ENCODE measurements around the gene DHX16.
"Not testable (repeated sequence)": the region's sequence is repeated elsewhere in the genome, so short reads cannot be mapped to it uniquely, and the experiment has no call there.

The DHX16 gene

DNA sequence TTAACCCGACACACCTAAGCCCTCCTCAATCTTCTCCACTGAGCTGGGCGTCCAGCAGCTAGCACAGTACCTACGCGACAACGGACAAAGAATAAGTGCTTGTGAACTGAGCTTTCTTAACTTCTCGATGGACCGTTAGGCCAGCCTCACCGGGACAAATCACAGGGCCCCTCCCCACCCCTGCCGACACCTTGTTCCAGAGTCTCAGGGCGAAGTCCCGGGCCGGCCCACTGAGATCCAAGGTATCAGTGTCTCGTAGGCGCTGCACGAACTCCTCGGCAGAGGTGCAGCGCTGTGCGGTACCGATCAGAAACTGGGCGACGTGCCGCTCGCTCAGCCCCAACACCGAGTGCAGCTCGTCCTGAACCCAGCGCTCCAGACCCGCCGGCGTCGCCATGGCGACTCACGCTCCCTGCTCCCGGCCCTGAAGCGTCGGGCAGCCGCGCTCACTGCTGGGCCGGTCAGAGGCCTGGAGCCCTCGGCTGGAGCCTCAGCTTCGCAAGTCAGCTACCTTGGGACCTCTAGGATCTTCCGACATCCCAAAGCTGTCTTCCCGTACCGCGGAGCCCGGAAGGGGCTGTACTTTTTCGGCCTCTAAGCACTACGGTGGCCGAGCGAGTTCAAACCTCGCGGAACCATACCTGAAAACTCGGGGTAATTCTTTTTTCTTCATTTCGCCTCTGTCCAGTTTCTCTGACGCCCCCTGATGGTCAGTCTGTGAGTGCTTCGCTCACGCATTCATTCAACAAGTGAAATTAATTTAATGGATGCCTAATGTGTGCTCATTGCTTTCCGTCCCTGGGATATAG, at the start of gene DHX16:
Gene DHX16 (minus strand): TSS at position 562 of the 809 bp plus-strand sequence. CDS start 165 bp downstream, at position 397.
- peak; percentile 82 for DNase-seq (ENCODE audit: low read depth)

DNA sequence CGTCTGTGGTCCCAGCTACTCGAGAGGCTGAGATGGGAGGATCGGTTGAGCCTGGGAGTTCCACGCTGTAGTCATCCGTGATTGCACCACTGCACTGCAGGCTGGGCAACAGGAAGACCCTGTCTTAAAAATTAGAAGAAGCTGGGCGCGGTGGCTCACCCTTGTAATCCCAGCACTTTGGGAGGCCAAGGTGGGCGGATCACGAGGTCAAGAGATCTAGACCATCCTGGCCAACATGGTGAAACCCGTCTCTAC, 49.1 kb upstream of the DHX16 start:
- DNase-seq (ENCODE audit: low read depth) = not testable (repeated sequence)

DNA sequence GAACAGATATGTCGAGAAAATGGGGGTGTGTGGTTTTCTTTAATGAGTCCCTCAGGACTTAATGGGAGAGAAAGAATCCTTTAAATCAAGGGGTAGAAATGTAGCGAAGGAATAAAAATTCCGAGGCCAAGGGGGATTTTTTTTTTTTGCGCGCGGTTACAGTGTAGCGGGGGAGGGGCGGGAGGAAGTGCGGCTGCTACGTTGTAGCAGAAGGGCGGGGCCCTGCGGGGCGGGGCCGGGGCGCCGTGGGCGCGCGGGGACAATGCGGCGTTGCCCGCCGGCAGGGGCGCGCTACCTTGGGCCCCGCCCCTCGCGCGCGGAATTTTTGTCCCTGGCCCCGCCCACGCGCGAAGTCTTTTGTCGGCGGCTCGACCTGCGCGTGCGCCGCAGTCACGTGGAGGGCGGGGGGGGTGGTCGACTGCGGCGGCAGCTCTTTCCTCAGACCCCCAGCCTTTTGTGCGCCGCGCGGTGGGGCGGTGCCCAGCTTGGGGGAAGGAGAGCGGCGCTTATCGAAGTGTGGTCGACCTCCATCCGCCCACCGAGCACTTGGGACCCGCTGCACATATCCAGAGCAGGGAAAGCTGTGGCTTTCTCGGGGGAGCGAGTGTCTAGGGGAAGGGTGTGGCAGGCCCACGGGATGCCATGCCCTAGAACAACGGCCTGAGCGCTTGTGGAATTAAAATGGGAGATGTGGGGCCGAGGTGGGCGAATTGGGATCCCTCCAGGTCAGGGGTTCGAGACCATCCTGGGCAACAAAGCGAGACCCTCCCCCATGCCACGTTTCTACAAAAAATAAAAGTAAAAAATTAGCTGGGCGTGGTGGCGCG, 48.6 kb upstream of the DHX16 start:
- peak; percentile 98 for DNase-seq (ENCODE audit: low read depth)

DNA sequence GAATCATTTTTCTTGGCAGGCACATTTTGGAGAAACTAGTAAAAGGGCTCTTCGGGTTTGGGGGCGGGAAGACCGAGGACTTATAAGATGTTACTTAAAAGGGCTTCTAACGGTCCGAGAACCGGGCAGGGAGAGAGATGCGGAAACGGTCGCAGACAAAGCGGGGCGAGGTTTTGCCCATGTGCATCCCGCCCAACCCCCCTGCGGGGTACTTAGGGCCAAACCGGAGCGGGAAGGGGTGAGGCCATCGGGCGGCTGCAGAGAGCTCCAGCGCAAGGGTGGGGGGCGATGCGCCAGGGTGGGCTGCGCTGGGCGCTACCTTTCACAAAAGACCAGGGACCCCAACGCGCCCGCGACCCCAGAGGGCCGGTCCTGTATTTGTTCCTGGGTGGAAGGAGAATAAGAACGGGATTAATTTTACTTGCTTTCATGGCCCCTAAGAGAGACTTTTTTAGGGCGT, 48.0 kb upstream of the DHX16 start:
- peak; percentile 40 for DNase-seq (ENCODE audit: low read depth)

DNA sequence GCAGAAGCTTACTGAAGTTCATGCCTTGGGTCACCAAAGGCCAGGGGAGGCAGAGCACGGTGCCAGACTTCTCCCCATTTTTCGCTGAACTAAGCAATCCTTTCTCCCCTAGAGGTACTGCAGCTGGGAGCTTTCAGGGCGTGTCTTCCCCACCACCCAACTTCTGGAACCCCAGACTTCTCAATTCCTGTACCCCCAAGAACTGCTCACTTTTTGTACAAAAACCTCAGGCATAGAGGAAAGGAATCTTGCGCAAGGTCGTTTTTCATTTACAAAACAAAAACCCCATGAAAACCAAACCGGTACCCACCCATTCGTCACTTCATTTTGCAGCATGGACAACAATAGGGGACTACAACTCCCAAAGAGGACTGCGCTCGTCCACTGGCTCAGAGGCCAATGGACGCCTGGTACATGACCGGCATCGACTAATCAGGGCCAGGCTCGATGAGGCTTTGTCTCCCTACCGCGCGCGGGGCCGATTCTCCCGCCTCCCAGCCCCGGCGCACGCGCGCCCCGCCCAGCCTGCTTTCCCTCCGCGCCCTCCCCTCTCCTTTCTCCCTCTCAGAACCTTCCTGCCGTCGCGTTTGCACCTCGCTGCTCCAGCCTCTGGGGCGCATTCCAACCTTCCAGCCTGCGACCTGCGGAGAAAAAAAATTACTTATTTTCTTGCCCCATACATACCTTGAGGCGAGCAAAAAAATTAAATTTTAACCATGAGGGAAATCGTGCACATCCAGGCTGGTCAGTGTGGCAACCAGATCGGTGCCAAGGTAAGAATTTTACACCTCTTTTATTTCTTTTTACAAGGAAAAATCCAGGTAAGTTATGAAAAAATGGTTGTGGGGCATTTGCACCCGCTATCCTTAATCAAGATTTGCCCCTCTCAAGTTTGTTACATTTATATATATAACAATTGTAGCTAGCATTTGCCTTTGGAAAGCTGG, 47.3 kb upstream of the DHX16 start, which contains the start of gene TUBB:
Gene TUBB (plus strand): TSS at position 562 of the 947 bp plus-strand sequence. CDS start 155 bp downstream, at position 717.
- DNase-seq (ENCODE audit: low read depth) = peak; percentile 92

DNA sequence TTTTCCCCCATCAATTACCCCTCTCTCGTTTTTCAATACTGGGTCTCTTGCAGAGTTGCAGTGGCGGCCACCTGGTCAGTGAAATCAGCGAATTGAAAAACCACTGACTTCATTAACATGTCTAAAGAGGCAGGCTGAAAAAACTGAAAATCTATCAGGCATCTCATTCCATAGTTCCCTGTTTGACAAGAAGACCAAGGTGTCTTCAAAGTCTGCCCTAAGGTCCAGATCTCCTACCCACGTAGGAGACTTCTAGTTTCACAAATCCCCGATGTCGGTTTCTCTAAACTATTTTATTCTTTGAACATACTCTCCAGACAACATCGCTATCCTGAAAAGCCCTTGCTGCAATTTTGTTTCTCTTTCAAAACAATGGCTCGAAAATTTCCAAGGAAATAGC, 46.5 kb upstream of the DHX16 start:
- DNase-seq (ENCODE audit: low read depth) = no peak

DNA sequence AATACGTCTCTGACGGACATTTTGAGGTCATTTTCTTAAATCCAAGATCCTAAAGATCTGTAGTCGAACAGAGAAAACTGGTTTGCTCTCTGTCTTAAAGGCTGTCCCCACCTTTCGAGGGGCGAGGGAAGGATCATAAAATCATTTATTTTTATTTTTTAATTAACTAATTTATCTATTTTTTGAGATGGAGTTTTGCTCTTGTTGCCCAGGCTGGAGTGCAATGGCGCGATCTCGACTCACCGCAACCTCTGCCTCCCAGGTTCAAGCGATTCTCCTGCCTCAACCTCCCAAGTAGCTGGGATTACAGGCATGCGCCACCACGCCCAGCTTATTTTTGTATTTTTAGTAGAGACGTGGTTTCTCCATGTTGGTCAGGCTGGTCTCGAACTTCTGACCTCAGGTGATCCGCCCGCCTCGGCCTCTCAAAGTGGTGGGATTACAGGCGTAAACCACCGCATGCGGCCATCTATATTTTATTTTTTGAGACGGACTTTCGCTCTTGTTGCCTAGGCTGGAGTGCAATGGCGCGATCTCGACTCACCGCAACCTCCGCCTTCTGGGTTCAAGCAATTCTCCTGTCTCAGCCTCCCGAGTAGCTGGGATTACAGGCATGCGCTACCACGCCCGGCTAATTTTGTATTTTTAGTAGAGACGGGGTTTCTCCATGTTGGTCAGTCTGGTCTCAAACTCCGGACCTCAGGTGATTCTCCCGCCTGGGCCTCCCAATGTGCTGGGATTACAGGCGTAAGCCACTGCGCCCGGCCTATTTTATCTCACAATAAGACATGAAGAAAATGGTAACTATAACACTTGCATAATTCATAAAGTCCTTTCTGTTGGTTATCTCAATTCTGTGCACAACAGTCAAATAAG, 45.3 kb upstream of the DHX16 start:
- DNase-seq (ENCODE audit: low read depth) = not testable (repeated sequence)

DNA sequence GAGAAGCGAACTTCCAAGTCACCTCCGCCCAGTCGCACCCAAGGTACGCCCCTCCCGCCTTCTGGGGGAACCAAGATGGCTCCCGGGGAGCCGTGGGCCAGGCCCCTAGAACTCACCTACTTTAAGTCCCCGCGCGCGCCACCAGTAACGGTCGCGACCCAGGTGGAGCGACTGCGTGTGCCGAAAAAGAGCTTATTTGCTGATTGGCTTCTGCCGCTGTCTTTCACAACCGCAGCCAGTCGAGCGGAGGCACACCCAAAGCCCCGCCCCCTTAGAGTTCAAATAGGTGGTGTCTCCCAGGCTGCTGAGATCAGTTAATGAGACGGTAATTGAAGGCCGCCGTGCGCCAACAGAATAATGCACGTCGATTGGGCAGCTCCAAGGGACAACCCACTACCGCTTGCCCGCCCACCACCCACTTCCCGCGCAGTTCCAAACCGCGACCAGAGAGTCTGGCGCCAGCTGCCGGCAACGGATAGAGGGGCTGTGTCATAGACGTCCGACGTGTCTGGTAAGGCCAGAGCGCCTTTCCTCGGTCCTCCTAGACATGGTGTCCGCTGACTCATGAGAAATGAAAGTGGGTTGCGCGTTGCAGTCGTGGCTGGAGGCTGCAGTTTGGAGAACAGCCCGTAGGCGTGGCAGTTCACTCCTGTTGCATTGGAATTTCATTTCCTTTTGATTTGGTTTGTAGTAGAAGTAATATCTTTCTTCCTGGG, 44.5 kb upstream of the DHX16 start, which contains the start of gene MDC1:
Gene MDC1 (minus strand): TSS at position 153 of the 716 bp plus-strand sequence. CDS start 2,106 bp downstream, outside the sequence.
- peak; percentile 96 for DNase-seq (ENCODE audit: low read depth)

DNA sequence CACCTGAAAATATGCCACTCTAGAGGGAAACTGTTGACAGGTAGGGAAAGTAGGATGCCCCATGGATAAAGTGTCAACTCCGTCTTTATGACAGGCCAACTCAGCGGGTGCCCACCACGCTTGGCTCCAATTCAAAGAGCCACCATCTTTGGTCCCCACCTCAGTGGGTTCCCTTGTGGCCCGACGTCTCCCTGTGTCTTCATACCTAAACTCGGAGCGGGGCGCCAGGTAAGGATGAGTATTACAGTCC, 44.0 kb upstream of the DHX16 start:
- DNase-seq (ENCODE audit: low read depth) = no peak

DNA sequence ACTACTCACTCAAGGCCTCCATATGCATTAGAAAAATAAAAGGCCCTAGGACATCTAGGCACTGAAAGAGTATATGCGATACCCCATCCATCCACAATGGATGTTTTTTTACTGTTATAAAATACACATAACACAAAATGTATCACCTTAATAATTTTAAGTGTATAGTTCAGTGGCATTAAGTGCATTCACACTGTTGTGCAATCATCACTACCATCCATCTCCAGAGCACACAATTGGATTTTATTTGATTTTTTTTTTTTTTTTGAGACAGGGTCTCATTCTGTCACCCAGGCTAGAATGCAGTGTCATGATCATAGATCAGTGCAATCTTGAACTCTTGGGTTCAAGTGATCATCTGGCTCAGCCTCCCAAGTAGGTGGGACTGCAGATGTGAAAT, 41.5 kb upstream of the DHX16 start:
- DNase-seq (ENCODE audit: low read depth) = no peak

DNA sequence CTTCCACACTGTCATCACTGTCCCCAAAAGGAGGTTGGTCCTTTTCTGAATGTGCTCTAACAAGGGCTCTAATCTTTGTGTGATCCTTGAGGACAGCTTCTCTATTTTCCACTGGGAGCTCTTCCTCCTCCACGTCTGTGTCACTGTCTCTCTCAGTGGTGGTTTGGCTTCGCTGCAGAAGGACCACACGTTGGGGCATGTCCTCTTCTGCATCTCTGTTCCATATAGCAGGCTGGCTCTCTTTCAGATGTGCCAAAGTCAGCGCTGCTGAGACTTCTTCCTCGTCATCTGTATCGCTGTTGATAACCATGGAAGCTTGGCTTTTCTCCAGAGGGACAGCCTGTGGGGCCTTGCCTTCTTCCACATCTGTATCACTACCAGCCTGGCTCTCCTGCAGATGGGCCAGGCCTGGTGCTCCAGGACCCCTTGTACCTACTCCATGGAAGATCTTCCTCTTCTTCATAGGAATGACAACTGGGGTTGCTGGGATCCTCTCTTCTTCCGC, 39.7 kb upstream of the DHX16 start:
- DNase-seq (ENCODE audit: low read depth) = no peak

DNA sequence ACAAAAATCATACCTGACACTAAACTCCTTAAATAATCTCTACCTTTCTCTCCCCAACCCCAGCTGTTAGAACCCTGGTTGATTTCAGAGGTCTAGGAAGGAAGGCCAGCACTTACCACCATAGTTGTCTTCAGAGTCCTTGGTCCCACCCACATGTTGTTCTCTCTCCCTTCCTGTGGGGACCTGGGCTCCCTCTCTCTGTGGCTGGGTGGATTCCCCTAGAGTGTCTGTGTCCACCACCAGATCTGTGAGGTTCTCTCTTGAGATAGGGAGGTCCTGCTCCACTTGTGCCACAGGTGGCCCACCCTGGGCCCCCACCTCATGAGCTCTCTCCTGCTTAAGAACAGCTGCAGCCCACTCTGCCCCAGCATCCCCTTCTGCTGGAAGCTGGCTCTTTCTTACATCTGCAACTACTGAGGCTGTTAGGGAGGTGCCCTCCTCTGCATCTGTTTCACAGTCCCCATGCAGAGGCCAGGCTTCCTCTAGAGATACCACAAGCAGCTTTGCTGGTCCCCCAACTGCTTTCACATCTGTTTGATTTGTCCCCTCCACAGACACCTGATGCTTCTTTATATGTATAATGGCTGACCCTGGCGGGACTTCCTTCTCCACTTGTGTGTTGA, 39.1 kb upstream of the DHX16 start:
- no peak for DNase-seq (ENCODE audit: low read depth)

DNA sequence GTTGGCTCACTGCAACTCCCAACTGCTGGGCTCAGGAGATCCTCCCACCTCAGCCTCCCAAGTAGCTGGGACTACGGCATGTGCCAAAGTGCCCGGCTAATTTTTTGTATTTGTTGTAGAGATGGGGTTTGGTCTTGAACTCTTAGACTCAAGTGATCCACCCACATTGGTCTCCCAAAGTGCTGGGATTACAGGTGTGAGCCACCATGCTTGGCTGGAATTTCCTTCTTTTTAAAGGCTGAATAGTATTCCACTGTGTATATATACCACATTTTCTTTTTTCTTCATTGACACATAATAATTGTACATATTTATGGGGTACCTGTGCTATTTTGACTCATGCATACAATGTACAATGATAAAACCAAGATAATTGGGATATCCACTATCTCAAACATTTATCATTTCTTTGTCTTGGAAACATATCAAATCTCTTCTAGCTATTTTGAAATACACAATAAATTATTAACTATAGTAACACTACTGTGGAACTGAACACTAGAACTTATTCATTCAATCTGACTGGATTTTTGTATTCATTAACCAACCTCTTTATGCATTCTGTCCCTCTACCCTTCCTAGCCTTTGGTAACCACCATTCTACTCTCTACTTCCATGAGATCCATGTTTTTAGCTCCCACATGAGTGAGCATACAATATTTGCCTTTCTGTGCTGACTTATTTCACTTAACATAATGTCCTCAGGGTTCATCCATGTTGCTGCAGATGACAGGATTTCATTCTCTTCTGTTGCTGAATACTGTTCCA, 36.5 kb upstream of the DHX16 start:
- DNase-seq (ENCODE audit: low read depth) = no peak

DNA sequence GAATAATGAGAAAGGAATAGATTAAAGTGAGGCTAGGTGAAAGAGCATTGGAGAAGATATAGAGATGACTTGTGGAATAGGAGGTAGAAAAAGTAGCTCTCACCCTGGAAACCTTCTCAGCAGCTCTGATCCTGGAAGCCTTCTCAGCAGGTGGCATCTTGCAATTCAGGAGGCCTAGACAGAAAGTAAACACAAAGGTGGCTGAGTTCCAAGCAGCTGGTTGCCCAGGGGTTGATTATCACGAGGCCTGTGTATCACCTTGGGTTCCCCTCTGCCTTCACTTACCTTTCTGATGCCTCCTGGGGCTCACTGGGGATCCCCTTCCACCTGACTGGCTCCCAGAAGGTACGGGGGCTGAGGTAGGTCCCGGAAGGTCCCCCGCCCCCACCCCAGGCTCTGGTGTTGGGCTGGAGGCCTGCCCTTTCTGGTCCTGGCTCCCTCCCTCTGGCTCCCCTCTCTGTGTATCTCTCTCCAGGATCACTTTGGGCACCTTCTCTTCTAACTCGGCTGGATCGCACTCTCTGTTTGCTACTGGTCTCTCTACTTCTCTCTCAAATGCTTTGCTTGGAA, 34.6 kb upstream of the DHX16 start:
- no peak for DNase-seq (ENCODE audit: low read depth)

DNA sequence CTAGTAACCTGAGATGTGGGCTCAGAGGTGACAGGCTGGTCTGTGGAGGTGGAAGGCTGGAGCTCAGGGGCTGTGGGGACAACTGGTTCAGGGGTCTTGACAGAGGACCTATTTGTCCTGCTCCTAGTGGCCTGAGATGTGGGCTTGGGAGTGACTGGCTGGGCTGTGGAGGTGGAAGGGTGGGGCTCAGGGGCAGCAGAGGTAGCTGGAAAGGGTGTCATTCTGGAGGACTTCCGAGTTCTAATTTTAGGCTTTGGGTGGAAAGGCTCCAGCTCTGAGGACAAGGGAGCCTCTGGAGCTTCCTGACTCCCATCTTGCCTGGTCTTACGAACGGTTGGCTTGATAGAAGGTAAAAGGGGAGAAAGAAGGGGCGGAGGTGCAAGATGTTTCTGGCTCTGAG, 32.8 kb upstream of the DHX16 start:
- no peak for DNase-seq (ENCODE audit: low read depth)

DNA sequence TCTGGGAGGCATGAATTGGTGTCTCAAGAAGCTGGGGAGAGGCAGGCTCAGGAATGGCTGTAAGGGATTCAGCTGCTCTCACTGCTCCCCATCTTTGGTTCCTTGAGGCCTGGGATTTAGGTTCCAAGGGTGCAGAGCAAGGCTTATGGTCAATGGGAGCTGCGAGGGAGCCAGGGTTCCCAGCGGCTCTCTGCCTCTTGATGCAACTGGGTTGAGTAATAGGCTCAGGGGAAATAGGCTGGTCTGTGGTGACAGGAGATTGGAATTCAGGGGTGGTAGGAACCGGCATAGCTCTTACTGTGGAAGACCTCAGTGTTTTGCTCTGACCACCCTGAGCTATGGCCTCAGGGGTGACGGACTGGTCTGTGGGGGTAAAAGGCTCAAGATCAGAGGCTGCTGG, 31.0 kb upstream of the DHX16 start:
- no peak for DNase-seq (ENCODE audit: low read depth)

DNA sequence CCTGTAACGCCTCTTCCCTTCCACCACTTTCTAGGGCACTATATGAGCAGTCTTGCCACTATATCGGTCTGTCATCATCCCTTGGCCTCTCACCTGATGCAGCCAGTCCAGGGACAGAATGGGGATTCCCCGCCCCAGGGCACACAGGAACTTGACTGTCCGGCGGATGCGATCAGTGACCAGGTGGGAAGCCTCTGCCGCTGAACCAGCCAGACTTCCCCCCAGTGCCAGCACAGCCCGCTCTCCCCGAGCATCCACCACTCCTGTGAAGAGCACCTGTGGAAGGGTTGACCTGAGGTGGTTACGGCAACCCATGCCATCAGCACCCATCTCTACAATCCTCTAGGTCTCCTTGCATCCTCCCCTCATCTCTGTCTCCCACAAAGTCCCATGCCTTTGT, 30.2 kb upstream of the DHX16 start:
- no peak for DNase-seq (ENCODE audit: low read depth)

DNA sequence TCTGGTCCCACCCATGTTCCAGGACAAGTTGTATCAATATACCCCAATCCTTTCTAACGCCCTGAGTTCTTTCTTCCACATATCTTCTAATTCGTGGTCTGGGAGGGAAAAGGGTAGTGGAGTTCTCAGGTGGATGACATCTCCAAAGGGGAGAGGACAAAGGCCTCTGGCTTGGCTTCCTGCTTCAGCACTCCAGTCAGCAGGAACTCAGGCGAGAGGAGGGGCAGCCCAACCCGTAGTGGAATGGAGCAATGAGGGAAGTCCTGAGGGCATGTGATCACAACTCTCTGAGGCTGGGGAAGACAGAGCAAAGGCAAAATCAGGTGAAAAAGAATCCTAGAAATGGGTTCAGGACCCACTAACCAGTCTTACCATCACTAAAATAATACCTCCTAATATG, 27.5 kb upstream of the DHX16 start:
- no peak for DNase-seq (ENCODE audit: low read depth)

DNA sequence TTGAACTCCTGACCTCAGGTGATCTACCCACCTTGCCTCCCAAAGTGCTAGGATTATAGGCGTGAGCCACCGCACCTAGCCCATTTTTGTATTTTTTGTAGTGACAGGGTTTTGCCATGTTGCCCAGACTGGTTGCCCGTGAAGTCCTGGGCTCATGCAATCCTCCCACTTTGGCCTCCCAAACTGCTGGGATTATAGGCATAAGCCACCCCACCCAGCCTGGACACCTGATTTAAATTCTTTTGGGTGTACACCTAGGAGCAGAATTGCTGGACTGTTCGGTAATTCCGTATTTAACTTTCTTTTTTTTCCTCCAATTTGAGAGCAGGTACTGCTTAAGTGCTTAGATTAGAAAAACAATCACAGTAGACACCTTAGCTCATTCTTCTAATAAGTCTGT, 23.6 kb upstream of the DHX16 start:
- no peak for DNase-seq (ENCODE audit: low read depth)
